Stomach (tissue), 9 donors: ENCODE results near the gene GLRA2. TPM values are rescaled to one million over a fixed set of nuclear protein-coding genes. Genes with fewer than 3 reads are reported as not detected.
A peak's percentile ranks its signal among the peaks of the same experiment; 100 is the strongest.

Source experiments
- DNase-seq, 2 donors: peaks; one replicate each; pipeline versions ENCODE4 v3.0.0 to v3.0.0-alpha.2; 2013 to 2019
- H3K27ac ChIP-seq, 5 donors: fragments of 200-600 bp in 4 of 5; sonication (generic) in 4 of 5; one replicate each; pipeline ENCODE4 v1.5.1; 2013 to 2019; ENCODE audit warnings: mild to moderate bottlenecking in 1 of 5, moderate library complexity in 1 of 5
- H3K27me3 ChIP-seq, 3 donors: fragments of 200-600 bp; sonication (generic); one replicate each; pipeline ENCODE4 v1.5.1; 2017 to 2019; ENCODE audit warnings: mixed run types in 1 of 3
- H3K36me3 ChIP-seq, 4 donors: fragments of 200-600 bp; sonication (generic); 1 replicate in 3 of 4; 2 replicates in 1 of 4; pipeline ENCODE4 v1.5.1; 2016 to 2019
- H3K4me1 ChIP-seq, 4 donors: fragments of 200-600 bp; sonication (generic); one replicate each; pipeline ENCODE4 v1.5.1; 2016 to 2019
- H3K4me3 ChIP-seq, 4 donors: fragments of 200-600 bp; sonication (generic) in 3 of 4; one replicate each; pipeline ENCODE4 v1.5.1; 2016 to 2019; ENCODE audit warnings: mild to moderate bottlenecking in 1 of 4
- H3K9me3 ChIP-seq, 4 donors: fragments of 200-600 bp; sonication (generic); one replicate each; pipeline ENCODE4 v1.5.1; 2016 to 2019
- CTCF ChIP-seq, 7 experiments: fragments of 450-650 bp in 4 of 7; fragments of 200-600 bp in 3 of 7; sonication (generic) in 3 of 7; IDR thresholded peaks; one replicate each; pipeline ENCODE4 v1.5.1; 2016 to 2019; ENCODE audit warnings: antibody characterized with exemption in 7 of 7, control low read depth in 2 of 7, mild to moderate bottlenecking in 1 of 7
- EP300 ChIP-seq: sonication (generic); formaldehyde crosslinking; IDR thresholded peaks from one replicate; pipeline ENCODE4 v1.6.1; 2017; ENCODE audit warnings: antibody characterized with exemption
- POLR2A ChIP-seq, 4 donors: fragments of 450-650 bp; IDR thresholded peaks; one replicate each; pipeline ENCODE4 v1.6.1; 2016; ENCODE audit warnings: antibody characterized with exemption in 4 of 4, control low read depth in 2 of 4, mild to moderate bottlenecking in 1 of 4, moderate library complexity in 1 of 4
- POLR2AphosphoS5 ChIP-seq, 3 donors: sonication (generic); formaldehyde crosslinking; IDR thresholded peaks; one replicate each; pipeline ENCODE4 v1.6.1; 2016; ENCODE audit warnings: antibody characterized with exemption in 3 of 3
- WGBS, 5 donors: extraction: QIAGEN DNeasy Blood & Tissue Kit in 3 of 5; methylation state at CpG; one replicate each; pipeline versions ENCODE4 v1.1.5 to v1.1.7; 2013 to 2018; 5-methylcytosine and 5-hydroxymethylcytosine counted together
- intact Hi-C: fragments of 100-400 bp; cut with DNase I; formaldehyde crosslinking; loops from one replicate; pipeline ENCODE4 v1.15.1; 2023; ENCODE audit warnings: low total_unique reads
- polyA plus RNA-seq, 3 donors: library from polyadenylated mRNA; stranded (reverse); fragments of 200-250 nt; gene quantifications; one replicate each; pipeline ENCODE4 v1.2.3, GENCODE V29; 2013
- total RNA-seq, 5 donors: library from RNA; depleted of rRNA; stranded (reverse); fragments of >200 nt; gene quantifications; one replicate each; pipeline versions ENCODE4 v1.1.0 to v1.2.3, GENCODE V29; 2014 to 2016
- donor health status: healthy with polysubstance abuse.
- donor health status: Bipolar disorder and iron deficiency.
- donor health status: healthy.

GLRA2 gene
- total and polyA plus RNA-seq, 8 donors: 2.6 TPM; not detected in 7

GRCh38 chrX:14508025-14508690 is 21.2 kb upstream of the GLRA2 start:
- H3K27me3 ChIP-seq: no peaks in the 10 kb centered on the region
- H3K36me3 ChIP-seq: no peaks in the 10 kb centered on the region
- intact Hi-C loops: no loop called here
- no peaks in the 10 kb centered on the region for H3K4me1 ChIP-seq
- TF ChIP-seq EP300: no peak
- H3K4me3 ChIP-seq: no peak overlapping the region
- peaks cover 0 to 9% (median 3%) of the 10 kb centered on the region in 4 donors for H3K9me3 ChIP-seq
- WGBS, 5 donors: 25 to 44% (median 33%) methylated on average over 3 of the region's 3 CpGs
- peak in 1 of 2 donors; percentile 11 for DNase-seq
- no peak overlapping the region for H3K27ac ChIP-seq

GRCh38 chrX:14509325-14510057 is 19.8 kb upstream of the GLRA2 start:
- H3K36me3 ChIP-seq: no peaks in the 10 kb centered on the region
- WGBS, 5 donors: 58 to 71% (median 61%) methylated on average over 4 of the region's 4 CpGs
- TF ChIP-seq POLR2A (IDR thresholded peaks at IDR 0.05) (no peak), EP300 (no peak), CTCF (IDR thresholded peaks at IDR 0.05) (no peak), POLR2AphosphoS5 (IDR thresholded peaks at IDR 0.05) (no peak)
- no peak overlapping the region for H3K27ac ChIP-seq
- no peaks in the 10 kb centered on the region for H3K4me1 ChIP-seq
- intact Hi-C loops: no loop called here
- no peak overlapping the region for H3K4me3 ChIP-seq
- DNase-seq: no peak
- peaks cover 0 to 14% (median 3%) of the 10 kb centered on the region in 4 donors for H3K9me3 ChIP-seq
- no peaks in the 10 kb centered on the region for H3K27me3 ChIP-seq

- no peaks in the 10 kb centered on the region for H3K9me3 ChIP-seq
- intact Hi-C loops: no loop called here
Observed at GRCh38 chrX:14528629-14529289, 577 bp upstream of the GLRA2 start.

GRCh38 chrX:14533867-14534266 is 4.5 kb downstream of the GLRA2 start:
- H3K4me1 ChIP-seq: peaks cover 0 to 8% (median 2%) of the 10 kb centered on the region in 4 donors
- H3K9me3 ChIP-seq: no peaks in the 10 kb centered on the region
- DNase-seq: no peak
- H3K27me3 ChIP-seq: peaks cover 0 to 3% (median 0%) of the 10 kb centered on the region in 3 donors
- no peaks in the 10 kb centered on the region for H3K36me3 ChIP-seq
- TF ChIP-seq CTCF (IDR thresholded peaks at IDR 0.05) (no peak), POLR2A (IDR thresholded peaks at IDR 0.05) (no peak), EP300 (no peak), POLR2AphosphoS5 (IDR thresholded peaks at IDR 0.05) (no peak)
- H3K27ac ChIP-seq: no peak overlapping the region
- intact Hi-C loops: no loop called here
- WGBS, 5 donors: 24 to 50% (median 25%) methylated on average over 1 of the region's 1 CpG
- H3K4me3 ChIP-seq: no peak overlapping the region

More at GRCh38 chrX:14528629-14529289, 577 bp upstream of the GLRA2 start:
- no peaks in the 10 kb centered on the region for H3K36me3 ChIP-seq
- no peak overlapping the region for H3K4me3 ChIP-seq
- H3K27me3 ChIP-seq: peaks cover 0 to 5% (median 0%) of the 10 kb centered on the region in 3 donors
- TF ChIP-seq POLR2A (IDR thresholded peaks at IDR 0.05): no peak
- no peak for TF ChIP-seq EP300
- peak in 3 of 7 experiments; percentile 23 to 40 (median 33) for TF ChIP-seq CTCF (IDR thresholded peaks at IDR 0.05)
- H3K27ac ChIP-seq: no peak overlapping the region
- 5 to 29% (median 21%) methylated on average over 14 of the region's 14 CpGs for WGBS, 5 donors
- H3K4me1 ChIP-seq: peaks cover 0 to 10% (median 3%) of the 10 kb centered on the region in 4 donors
- peak; percentile 69 to 78 for DNase-seq
